ENCODE data around the gene ATP8B4. TPM values are rescaled to one million over a fixed set of nuclear protein-coding genes. Genes with fewer than 3 reads are reported as not detected.

The ATP8B4 gene
- total RNA-seq, 4 donors from 2014 or later = 34.9 to 124 (median 78.8) TPM

DNA sequence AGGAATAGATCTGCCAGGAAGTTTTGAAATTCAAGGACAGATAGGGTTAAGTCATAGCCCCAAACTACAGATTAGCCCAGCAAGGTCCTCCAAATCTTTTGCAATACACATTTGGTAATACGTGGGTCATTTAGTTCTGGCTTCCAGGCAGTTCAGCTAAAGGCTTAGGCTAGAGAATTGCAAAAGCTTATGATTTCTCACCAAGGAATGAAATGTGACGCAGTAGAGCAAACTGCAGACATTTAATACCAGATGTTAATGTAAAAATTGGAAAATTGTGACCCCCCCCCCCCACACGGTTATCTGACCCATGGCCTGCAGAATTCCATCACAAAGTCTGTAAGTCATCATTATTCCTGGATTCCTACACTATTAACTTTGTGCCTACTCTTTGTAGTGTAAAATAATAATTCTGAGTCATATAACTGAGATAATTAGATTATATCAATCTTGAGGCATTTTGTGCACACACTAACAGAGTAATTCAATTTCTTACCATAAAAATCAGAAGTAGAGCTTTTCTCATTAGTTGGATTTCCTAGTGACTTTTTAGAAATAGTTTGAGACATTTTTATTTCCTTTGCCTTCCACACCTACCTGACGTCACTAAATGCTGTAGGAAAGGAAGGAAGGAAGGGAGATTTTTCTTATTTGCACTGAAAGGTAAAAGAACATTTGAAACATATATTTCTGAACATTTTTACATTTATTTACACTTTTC lies 263.0 kb downstream of the ATP8B4 start:
- no peak for TF ChIP-seq POLR2A (IDR thresholded peaks at IDR 0.05)
- TF ChIP-seq, protein P1, sequence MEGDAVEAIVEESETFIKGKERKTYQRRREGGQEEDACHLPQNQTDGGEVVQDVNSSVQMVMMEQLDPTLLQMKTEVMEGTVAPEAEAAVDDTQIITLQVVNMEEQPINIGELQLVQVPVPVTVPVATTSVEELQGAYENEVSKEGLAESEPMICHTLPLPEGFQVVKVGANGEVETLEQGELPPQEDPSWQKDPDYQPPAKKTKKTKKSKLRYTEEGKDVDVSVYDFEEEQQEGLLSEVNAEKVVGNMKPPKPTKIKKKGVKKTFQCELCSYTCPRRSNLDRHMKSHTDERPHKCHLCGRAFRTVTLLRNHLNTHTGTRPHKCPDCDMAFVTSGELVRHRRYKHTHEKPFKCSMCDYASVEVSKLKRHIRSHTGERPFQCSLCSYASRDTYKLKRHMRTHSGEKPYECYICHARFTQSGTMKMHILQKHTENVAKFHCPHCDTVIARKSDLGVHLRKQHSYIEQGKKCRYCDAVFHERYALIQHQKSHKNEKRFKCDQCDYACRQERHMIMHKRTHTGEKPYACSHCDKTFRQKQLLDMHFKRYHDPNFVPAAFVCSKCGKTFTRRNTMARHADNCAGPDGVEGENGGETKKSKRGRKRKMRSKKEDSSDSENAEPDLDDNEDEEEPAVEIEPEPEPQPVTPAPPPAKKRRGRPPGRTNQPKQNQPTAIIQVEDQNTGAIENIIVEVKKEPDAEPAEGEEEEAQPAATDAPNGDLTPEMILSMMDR (IDR thresholded peaks at IDR 0.05) = no peak
- intact Hi-C loops (cut with DNase I; ENCODE audit: low total_unique reads) = no loop called here

DNA sequence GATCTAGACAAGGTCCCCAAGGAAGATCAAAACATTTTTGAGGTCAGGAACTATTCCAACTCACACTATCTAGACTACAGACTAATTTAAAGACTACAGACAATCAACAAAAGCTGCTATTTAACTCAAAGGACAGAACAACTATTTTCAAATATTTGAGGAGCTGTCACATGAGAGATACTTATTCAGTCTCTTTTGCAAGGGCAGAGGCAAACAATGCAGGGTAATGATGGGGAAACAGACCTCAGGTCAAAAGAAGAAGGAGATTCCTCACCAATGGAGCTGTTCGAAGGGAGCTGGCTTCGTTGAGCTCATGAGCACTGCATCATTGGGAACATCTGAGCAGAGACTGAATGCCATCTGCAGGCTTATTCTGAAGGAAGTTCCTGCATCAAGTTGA lies 266.3 kb downstream of the ATP8B4 start:
- H3K4me1 ChIP-seq = peaks cover 0 to 8% of the 10 kb centered on the region in 2 donors

More for the DNA sequence above, 263.0 kb downstream of the ATP8B4 start:
- Histone ChIP-seq H3K36me3 (no peaks in the 10 kb centered on the region), H3K4me3 (no peak overlapping the region), H3K9me3 (no peaks in the 10 kb centered on the region), H3K4me1 (peaks cover 0 to 8% of the 10 kb centered on the region in 2 donors), H3K27ac (peak overlapping the region; percentile 64 to 77), H3K27me3 (no peaks in the 10 kb centered on the region)
- DNase-seq = peak; percentile 43 to 52

DNA sequence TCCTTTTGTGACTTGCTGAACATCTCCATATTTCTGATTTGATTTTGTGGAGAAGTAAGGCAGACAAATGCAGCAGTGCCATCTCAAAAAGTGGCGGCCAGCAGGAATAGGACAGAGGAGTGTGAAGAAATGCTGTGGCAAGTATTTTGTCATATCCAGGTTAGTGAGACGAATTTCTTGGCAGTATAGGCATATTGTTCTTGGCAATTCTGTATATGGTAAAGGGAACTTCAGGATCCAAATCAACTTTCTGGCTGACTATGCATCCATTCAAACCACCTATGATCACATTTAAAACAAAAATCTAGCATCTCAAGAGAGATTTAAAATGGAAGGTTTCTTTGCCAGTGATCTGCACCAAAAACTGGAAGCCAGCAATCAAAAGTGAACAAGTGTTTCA lies 270.2 kb downstream of the ATP8B4 start:
- Histone ChIP-seq H3K27ac (no peak overlapping the region), H3K36me3 (no peaks in the 10 kb centered on the region), H3K27me3 (no peaks in the 10 kb centered on the region), H3K4me1 (no peaks in the 10 kb centered on the region), H3K9me3 (no peaks in the 10 kb centered on the region), H3K4me3 (no peak overlapping the region)
- no peak for DNase-seq
- intact Hi-C loops (cut with DNase I; ENCODE audit: low total_unique reads) = no loop called here
- TF ChIP-seq, protein P1 (IDR thresholded peaks at IDR 0.05) = no peak
- no peak for TF ChIP-seq POLR2A (IDR thresholded peaks at IDR 0.05)

More for the DNA sequence above, 266.3 kb downstream of the ATP8B4 start:
- Histone ChIP-seq H3K36me3 (no peaks in the 10 kb centered on the region), H3K9me3 (no peaks in the 10 kb centered on the region), H3K4me3 (no peak overlapping the region), H3K27ac (no peak overlapping the region), H3K27me3 (no peaks in the 10 kb centered on the region)
- DNase-seq = no peak
- no peak for TF ChIP-seq POLR2A (IDR thresholded peaks at IDR 0.05)
- TF ChIP-seq, protein P1 (IDR thresholded peaks at IDR 0.05) = no peak
- intact Hi-C loops (cut with DNase I; ENCODE audit: low total_unique reads) = no loop called here

DNA sequence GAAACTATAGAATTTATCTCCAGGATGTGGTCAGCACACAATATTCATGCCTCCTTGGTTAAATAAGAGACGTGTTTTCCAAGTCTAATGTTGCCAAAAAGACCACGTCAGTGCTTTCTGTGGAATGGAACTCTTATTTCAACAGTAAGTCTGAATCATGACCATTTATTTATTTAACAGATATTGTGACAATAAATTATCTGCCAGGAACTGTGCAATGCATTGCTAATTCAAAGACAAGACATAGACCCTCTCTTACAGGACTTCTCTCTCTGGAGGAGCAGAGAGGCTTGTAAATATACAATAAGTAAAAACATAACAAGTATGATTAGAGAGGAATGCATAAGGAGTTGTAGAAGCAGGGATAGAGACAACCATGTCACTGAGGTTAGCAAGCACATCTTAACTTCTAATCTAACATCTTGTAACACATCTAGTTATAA lies 270.7 kb downstream of the ATP8B4 start:
- no peaks in the 10 kb centered on the region for H3K4me1 ChIP-seq
- no peaks in the 10 kb centered on the region for H3K9me3 ChIP-seq
- H3K27ac ChIP-seq = no peak overlapping the region
- no peak for TF ChIP-seq POLR2A (IDR thresholded peaks at IDR 0.05)
- TF ChIP-seq, protein P1 (IDR thresholded peaks at IDR 0.05) = no peak
- no peak for DNase-seq
- intact Hi-C loops (cut with DNase I; ENCODE audit: low total_unique reads) = no loop called here
- H3K27me3 ChIP-seq = no peaks in the 10 kb centered on the region
- H3K4me3 ChIP-seq = no peak overlapping the region
- no peaks in the 10 kb centered on the region for H3K36me3 ChIP-seq

DNA sequence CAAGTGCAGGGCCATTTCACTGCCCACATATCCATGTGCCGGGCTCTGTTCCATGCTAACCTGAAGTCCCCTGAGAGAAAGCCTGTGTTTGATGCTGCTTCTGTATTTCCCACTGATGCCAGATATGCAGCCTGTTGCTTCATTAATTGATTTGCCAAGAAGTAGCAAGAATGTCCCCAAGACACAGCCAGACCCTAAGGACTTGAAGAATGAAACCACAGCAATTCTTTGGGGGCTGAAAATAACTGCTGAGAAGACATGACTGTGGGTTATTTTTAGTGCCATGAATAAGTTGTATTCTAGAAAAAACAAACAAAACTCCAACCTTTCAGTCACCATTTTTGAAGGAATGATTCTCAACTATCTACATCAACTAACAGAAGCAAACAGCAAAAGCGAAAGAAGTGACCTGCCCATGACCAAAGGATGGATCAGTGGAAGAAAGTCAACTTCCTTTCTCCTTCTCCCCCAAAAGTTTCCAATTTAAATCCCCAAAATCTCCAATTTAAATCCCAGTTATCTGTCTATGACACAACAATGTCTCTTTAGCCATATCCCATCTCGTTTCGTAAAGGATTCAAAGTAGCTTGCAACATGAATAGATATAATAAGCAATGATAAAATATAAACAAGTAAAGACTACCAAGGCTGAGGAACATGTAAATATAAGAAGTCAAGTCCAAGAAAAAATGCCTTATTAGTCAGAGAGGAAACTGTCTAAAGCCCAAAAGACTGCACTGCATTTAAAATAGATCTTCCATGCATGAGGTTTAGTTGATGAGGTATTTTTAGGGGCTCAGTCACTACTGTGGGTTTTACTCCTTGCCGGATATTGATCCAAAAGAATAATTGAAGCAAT lies 271.4 kb downstream of the ATP8B4 start:
- Histone ChIP-seq H3K9me3 (no peaks in the 10 kb centered on the region), H3K4me1 (no peaks in the 10 kb centered on the region), H3K27ac (peak overlapping the region in 1 of 2 donors; percentile 26), H3K27me3 (no peaks in the 10 kb centered on the region), H3K36me3 (no peaks in the 10 kb centered on the region), H3K4me3 (no peak overlapping the region)
- TF ChIP-seq, protein P1 (IDR thresholded peaks at IDR 0.05) = no peak
- TF ChIP-seq POLR2A (IDR thresholded peaks at IDR 0.05) = no peak
- intact Hi-C loops (cut with DNase I; ENCODE audit: low total_unique reads) = no loop called here
- DNase-seq = no peak

Measured in uterus (tissue), 4 donors.